Measurements from ENCODE around the gene GJA3.

GJA3 gene

DNA sequence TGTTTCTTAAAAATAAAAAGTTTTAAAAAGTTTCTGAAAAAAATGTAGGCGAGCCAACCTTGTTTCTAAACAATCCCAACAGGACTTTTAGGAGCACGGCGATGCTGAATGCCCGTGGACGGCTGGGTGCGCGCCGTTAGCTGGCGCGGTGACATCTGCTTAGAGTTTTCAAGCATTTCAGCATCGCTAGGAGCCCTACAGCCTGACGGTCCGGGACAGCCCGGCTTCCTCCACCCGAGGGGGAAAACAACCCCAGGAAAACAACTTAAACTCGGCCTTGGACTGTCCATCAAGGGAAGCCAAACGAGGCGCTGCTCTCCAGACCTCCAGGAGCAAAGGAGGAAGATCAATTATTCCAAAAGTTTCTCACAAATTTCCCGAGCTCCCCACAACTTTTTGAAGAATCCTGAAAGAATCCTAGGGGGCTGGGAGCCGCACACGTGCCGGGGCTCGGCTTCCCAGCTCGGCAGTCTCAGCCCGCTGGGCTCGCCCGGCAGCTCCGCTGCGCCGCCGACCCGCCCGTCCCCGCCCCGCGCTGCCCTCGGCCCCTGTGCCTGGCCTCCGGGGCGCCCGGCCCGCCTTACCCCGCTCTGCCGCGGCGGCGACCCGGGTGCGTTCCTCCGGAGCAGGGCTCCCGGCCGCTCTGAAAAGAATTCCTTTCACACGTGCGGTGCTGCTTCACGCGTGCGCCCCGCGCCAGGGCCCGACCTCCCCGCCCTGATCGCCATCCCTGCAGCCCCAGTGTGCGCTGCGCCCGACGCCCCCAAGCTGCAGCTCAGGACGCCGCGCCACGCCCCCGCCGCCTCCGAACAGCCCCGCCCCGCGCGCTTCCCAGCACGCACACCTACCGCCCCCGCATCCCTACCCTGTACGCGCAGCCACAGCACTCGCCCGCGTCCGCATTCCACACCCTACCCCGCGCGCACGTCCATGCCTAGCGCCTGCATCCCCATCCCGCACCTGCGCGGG lies at the start of gene GJA3:
Gene GJA3 (minus strand): TSS at position 747 of the 969 bp plus-strand sequence. CDS start 17,764 bp downstream, outside the sequence.
- peak; percentile 75 for DNase-seq

DNA sequence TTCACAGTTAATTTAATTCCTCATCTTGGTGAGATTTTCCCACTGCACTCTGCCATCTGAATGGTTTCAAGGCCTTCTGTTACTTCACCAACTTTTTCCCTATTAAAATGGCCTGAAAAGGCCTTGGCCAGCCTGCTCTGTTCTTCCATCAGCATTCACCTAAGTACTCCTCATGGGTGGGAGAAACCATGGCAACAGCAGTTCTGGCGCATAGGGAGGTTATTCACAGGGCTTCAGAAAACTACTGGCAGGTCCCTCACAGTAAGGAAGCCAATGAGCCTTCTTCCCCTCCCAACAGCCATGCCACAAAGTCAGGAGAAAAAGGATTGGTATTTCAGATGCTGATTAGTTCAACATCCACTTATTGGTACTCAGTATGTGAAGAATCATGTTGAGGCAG lies 49.1 kb upstream of the GJA3 start:
- DNase-seq: no peak

- DNase-seq: no peak
These were observed 45.9 kb upstream of the GJA3 start for GRCh38 chr13:20206698-20207235.

- DNase-seq: no peak
These were observed 45.3 kb upstream of the GJA3 start for GRCh38 chr13:20206065-20206697.

DNA sequence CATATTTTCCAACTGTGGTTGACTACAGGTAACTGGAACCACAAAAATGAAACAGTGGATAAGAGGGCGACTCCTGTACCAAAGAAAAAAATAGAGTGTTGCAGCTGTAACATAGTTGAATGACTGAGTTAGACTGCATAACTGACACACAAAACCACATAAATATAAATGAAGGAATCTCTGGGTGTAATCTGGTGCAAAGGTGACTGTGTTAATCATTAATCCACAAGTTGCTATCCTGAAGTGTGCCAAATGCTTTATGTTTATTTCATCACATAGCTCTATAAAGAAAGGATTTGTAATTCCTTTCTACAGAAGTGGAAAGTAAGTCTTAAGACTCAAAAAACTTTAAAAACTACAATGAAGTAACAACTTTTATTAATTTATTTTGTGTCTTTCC lies 37.9 kb upstream of the GJA3 start:
- no peak for DNase-seq

DNA sequence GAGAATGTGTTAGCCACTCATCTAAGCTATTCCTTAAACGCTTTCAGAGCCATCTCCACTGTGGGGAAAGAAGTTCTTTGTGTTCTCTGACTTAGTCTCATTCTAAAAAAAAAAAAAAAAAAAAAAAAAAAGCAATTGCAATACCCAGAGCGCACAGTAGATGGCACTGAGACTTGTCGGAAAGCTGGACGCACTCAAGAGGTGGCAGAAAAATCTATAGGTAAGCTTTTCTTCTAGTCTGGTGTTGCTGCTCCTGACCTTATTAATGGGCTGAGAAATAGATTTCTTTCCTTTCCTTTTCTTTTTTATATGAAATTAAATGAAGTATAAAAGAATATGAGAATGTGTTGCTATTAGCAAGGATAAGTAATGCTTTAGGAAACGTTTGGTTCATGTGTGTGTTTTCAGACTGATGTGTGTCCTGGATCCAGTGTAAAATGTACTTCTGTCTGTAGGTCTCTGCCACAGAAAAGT lies 36.5 kb upstream of the GJA3 start:
- no peak for DNase-seq

- DNase-seq: no peak
These were observed 34.9 kb upstream of the GJA3 start for GRCh38 chr13:20195801-20196200.

DNA sequence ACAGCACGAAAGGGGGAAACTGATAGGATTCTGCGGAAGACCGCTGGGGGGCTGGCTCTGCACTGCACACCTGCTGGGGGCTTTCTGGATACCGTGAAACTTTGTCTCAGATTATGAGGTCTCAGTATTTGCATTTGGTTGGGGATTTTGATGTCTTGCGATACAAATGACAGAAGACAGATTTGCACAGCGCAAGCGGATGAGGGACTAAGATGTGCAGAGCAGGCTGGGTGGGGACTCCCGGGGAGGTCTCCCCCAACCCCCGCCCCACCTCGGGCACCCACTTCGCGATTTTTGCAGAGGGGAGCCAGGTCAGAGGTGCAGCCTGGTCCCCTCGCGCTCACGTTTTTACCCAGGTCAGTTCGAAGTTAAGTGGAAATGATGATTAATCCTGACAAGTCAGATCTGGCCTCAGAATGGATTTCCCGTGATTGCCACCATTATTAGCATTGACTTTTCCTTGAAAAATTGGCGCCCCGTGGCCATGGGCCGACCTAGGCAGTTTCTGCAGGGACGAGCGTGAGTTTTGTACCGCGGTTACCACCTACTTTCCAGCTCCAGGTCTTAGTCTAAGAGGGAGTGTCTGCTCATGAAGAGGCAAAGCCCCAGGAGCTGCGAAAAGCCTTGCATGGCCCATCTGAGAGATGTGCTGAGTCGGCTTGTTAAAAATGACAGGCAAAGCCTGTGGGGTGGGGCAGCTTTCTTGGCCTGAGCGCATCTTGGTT lies 33.2 kb upstream of the GJA3 start:
- peak; percentile 56 for DNase-seq

- no peak for DNase-seq
These were observed 32.5 kb upstream of the GJA3 start for GRCh38 chr13:20193162-20193906.

- DNase-seq: no peak
These were observed 31.9 kb upstream of the GJA3 start, which contains the start of gene GJB2 for GRCh38 chr13:20192836-20193161. GJB2 (minus strand) TSS chr13:20192938; CDS start chr13:20189581, 3,357 bp downstream.

- DNase-seq: peak; percentile 67
These were observed 31.4 kb upstream of the GJA3 start for GRCh38 chr13:20192158-20192835.

- peak; percentile 53 for DNase-seq
These were observed 30.7 kb upstream of the GJA3 start for GRCh38 chr13:20191311-20192157.

- DNase-seq: no peak
These were observed 29.8 kb upstream of the GJA3 start for GRCh38 chr13:20190481-20191310.

DNA sequence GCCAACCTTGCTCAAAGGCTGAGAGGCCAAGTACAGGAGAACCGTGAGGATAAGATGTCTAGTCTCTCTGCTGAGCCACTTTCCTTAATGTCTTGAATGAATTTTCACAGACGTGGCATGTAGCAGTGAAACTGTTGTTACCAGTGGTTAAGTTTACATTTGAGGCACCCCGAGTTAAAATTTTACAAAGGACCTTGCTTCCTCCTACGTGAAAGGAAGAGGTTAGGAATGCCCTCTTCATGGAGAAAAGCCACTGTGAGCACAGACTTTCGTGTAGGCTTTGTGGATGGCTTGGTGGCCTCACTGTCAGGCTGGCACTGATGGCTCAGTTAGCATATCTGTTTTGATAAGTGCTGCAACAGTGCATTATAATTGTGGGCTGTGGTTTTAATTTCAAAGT lies 29.2 kb upstream of the GJA3 start:
- DNase-seq: no peak

- no peak for DNase-seq
These were observed 28.1 kb upstream of the GJA3 start for GRCh38 chr13:20188667-20189553.

- no peak for DNase-seq
These were observed 25.9 kb upstream of the GJA3 start for GRCh38 chr13:20186771-20187170.

DNA sequence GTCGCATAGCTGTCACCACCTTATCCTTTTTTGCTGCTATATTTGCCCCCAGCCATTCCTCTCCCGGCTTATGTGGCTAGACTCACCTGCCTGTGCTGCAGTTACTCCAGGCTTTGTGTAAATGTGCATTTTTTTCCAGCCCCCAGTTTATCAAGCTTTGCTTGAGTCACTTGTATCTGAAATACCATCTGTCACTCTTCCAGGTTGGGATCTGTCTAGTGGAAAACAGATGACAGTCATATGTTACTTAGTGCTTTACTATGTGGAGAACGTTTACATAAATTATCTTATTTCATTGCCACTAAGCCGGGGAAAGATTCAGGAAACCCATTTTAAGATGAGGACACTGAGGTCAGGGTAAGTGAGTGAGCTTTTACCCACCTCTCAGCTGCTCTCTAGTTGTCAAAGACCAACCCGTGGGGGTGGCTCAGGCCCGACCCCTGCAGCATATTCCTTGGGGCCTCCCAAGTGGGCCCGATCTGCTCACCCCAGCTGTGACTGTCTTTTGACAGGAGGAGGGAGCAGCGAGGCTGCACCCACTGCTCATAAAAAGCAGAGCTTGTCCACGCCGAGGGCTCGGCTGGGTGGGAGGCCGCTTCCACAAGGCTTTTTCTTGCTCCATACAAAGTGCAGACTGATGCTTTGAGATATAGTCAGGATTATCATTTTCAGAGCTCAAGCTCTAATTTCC lies 24.7 kb upstream of the GJA3 start:
- DNase-seq: no peak

- peak; percentile 74 for DNase-seq
These were observed 21.5 kb upstream of the GJA3 start for GRCh38 chr13:20182231-20182846.
